CD4-positive, alpha-beta T cell treated with Interleukin-2 at 100 ng/mL for 4 hours (primary cell): Measurements from ENCODE around the gene PTPRN2.
"Not testable (repeated sequence)": the region's sequence is repeated elsewhere in the genome, so short reads cannot be mapped to it uniquely, and the experiment has no call there.

Experiments
- DNase-seq: peaks from one replicate; pipeline ENCODE4 v3.0.0-alpha.2; 2020; ENCODE audit warnings: low spot score

PTPRN2 gene

DNA sequence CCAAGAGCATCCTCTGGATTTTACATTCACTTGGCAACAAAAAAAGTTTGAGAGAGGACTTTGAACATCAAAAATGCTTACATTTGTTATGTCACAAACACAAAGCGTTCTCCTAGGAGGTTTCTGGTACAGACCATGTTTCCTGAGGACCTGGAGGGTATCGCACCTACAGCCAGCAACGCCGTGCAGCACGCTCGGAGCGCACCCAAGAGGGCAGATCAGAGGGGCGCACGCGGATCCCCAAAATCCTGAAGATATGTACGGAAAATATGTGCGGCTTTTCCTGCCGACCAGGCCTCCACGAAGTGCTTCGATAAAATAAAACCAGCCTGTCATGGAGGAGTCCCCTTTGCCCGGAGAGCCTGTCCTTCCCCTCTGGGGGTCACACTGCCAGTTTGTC, 796.0 kb downstream of the PTPRN2 start:
- DNase-seq = no peak

DNA sequence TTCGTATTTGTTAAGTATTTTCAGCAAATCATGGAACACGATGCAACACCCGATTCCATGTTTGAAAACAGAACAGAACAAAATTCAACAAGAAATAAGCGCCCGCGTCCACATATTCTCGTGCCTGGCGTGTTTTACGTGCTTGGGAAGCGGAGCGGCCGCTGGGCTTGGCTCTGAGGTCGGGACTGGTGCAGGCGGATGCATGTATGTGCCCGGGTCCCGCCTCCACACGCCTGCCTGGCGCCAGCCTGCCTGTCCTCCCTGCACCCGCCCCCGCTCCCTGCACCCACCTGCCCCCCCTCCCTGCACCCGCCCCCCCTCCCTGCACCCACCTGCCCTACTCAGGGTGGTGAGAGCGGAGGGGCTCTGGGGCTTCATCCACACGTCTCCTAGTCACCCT, 796.4 kb downstream of the PTPRN2 start:
- DNase-seq = no peak

DNA sequence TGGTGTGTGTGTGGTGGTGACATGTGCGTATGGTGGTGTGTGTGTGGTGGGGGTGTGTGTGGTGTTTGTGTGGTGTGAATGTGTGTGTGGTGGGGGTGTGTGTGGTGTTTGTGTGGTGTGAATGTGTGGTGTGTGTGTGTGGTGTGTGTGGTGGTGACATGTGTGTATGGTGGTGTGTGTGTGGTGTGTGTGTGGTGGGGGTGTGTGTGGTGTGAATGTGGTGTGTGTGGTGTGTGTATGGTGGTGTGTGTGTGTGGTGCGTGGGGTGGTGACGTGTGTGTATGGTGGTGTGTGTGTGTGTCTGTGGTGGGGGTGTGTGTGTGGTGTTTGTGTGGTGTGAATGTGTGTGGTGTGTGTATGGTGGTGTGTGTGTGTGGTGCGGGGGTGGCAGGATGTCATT, 797.7 kb downstream of the PTPRN2 start:
- DNase-seq = no peak

DNA sequence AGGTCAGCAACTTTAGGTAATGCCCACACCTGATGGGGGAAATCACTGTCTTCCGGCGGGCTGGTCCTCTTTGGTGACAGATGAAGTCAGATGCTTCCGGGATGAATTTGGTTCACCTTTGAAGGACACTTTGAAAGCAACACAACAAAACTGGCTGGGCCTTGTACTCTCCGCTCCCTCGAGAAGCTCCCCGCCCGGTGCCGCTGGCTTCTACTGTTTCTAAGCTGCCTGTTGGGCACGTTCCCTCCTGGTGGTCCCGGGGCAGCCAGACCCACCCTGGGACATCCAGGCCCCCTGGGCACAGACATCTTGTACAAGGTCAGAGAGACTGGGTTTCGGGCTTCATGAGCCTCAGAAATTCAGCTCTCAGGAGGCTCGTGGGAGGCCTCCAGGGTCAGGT, 798.5 kb downstream of the PTPRN2 start:
- no peak for DNase-seq

DNA sequence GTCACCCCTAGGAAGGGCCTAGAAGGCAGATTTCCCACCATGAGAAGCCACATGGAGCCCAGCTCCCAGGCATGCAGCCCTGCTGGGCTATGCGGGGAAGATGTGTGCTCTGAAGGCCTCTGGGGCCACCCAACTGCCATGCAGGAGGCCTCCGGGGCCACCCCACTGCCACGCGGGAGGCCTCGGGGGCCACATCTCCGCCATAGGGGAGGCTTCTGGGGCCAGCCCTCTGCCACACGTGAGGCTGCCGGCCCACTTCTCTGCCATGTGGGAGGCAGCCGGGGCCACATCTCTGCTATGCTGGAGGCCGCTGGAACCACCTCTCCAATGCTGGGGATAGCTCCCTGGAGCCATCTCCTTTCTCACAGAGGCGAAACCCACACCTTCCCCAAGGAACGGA, 799.0 kb downstream of the PTPRN2 start:
- DNase-seq = no peak

DNA sequence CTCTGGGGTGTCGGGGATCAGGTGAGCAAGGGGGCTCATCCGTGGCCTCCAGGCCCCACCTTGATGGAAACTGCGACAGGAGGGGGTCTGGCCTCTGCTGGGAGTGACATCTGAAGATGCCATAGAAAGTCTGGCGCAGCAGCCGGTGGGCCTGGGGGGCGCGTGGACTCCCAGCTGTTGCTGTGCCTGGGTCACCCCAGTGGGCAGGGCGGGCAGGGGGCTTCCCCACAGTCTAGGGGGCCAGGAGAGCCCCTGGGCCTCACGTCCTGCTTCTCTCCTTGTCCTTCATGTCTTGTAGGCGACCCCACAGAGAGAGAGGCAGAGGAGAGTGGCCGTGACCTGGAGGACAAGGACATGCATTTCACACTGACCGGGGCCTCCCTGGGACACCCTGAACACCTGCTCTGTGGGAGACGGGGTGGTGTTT, 800.3 kb downstream of the PTPRN2 start:
- no peak for DNase-seq

DNA sequence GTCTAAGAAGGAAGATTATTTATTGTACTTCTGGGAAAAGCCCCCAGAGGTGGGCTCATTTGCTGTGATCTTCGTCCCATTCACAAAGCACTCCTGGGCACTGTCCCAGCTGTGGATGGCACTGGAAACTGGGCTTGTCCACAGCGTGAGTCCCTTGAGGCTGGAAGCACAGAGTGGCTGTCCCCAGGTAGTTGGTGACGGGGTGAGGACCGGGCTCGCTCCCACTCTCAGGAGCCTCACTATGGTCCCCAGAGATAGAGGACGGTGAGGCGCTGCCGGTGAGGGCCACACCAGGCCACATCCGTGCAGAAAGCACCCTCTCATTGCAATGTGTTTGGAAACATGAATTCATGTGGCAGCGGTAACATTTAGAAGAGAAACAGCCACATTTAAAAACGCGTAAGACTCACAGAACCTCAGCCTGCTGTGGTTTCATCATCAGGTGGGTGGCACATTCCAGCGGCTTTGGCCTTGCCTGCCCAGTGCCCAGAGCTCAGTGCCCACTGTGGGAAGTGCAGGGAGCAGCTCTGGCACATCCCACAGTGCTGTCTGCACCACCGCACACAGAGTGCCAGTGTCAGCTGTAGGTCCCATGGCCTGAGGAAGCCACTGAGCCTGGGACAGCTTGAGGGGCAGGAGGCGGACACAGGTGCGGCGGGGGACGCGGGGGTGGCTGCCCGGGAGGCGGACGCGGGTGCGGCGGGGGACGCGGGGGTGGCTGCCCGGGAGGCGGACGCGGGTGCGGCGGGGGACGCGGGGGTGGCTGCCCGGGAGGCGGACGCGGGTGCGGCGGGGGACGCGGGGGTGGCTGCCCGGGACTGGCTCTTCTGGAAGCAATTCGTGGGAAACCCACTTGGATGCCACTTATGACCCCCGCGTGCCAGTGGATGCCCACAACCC, 801.0 kb downstream of the PTPRN2 start:
- no peak for DNase-seq

DNA sequence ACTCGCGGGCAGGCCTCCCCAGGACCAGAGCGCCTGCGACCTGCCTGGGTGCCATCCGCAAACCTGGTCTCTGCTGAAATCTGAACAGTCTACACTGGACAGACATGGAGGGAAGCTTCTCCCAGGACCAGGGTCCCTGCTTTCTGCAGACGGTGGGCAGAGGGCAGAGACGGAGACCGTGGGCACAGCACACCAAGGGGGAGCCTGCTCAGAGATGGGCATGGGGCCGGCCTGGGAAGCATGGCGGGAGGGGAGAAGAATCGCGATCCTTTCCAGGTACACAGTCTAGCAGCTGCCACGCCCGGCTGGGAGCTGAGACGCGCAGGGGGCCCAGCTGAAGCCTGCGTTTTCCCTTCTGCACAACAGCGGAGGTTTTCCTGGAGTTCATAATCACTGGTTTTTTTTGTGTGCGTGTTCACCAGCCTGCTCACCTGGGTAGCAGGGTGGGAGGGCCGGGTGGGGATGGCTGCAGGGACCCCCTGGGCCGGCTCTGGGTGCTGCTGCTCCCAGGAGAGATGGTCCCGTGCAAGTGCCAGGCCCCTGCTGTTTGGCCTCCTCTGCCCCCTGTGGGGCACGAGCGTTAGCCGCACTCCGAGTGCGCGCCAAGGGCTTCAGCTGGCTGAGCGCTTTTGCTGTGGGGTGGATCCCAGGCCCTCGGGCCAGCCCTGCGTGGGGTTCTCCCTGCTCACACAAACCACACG, 802.0 kb downstream of the PTPRN2 start:
- DNase-seq = no peak

DNA sequence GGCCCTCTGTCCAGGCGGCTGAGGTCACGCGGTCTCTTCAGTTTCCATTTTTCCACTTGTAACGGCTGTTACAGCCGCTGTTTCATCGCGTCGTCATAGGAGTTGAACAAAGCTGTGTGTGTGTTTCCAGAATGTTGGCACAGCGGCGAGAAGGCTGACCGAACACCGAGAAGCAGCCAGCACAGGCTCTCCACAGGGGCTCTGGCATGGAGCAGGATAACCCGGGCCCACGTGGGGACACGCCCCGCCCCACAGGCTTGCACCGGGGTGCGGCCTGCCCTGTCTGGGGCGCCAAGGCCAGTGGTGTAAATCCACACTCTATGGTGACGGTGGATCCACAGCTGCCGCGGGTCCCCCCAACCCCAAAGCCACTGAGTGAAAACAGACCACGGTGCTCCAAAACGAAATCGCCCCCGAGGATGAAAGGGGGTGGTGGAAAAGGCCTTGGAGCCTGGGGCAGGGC, 802.6 kb downstream of the PTPRN2 start:
- DNase-seq = no peak

DNA sequence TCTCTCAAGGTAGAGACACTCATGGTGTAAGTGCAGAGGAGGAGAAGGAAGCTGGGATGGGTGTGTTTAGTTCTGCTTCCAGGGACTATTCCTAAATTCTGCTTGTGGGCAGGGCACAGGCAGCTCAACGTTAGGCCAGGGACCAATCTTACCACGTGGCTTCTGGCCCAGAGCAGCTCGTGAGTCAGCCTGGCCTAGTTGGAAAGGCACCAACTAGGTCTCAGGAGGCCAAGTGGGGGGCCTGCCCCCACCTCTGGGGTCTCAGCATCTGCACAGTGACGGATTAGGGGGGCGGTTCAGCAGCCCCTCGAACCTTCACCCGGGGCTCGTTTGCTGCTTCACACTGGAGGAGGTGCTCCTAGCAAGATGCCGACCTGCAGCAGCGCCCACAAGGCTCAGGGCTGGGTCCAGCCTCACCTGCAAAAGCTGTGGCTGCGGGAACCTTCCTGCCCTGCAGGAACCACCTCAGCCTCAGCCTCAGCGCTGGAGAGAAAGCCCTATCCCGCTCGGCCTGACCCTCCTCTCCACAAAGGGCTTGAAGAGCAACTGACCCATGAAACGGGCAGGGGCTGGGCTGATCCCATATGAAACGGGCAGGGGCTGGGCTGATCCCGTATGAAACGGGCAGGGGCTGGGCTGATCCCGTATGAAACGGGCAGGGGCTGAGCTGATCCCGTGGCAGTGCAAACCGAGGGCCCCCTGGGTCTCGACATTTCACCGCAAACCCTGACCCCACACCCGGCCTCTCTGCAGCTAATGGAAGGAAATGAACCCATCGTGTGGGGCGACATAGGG, 803.4 kb downstream of the PTPRN2 start:
- DNase-seq = no peak

DNA sequence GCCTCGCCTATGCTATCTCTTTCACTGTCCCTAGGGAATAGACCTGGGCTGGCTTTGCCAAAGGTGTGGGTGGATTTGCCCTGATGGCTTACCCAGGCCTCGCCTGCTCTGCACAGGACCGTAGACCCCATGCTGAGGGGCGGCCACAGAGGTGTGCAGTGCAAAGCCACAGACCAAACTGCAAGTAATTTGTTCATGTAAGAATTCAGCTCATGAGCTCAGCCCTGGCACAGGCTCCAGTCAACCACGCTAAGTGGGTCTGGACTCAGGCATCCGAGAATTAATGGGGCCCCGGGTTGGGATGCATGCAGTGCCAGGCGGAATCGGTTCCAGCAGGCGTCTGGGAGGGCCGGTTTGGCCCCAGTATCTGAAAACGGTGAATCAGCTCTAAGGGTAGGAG, 805.6 kb downstream of the PTPRN2 start:
- no peak for DNase-seq

DNA sequence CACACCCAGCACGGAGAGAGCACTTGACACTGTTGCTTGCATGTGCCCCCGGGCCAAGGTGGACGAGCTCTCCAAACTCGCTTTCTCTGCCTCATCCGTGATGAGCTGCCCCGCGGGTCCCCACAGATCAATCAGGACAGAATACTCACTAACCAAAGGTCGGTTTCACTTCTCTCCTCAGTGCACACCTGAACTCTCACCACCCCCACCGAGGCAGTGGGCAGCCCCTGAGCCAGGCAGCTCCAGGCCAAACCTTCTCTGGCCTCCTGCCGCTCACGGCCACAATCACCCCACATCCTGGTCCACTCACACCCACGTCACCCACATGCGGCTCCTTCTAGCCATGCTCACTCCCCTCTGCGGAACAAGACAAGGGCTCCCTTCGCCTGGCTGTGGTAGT, 806.9 kb downstream of the PTPRN2 start:
- no peak for DNase-seq

DNA sequence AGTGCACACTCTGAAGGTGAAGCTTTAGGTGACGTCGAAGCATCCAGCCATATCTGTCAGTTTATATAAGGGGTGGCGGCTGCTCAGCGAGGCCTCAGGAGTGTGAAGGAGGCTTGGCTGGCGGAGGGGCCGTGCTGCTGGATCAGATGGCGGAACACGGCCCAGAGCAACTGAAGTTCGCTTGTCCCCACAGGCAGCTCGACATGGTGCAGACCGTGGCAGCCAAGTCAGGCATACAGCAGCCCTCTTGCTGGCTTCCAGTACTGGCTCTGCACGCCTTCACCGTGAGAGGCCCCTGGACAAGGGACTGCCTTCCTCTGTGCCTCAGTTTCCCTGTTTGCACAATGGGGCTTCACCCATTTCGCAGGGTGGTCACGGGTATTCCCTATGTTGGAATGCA, 807.3 kb downstream of the PTPRN2 start:
- DNase-seq = no peak

DNA sequence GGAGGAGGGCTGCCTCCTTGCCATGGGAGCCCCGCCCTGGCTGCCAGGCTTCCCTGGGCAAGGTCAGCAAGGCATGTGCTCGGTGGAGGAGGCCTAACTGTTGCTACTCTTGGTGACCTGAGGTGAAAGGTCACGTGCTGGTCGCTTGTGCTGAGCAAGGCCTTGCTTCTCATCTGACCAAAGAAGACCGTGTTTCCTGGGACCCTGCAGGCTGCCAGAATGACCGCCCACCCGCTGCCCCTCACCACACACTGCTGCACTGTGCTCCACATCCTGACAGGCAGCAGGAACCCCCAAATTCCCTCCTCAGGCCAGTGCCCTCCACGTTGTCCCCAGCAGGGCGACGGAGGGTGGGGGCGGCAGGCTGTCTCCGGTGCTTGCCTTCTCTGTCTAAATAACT, 808.4 kb downstream of the PTPRN2 start:
- DNase-seq = no peak

DNA sequence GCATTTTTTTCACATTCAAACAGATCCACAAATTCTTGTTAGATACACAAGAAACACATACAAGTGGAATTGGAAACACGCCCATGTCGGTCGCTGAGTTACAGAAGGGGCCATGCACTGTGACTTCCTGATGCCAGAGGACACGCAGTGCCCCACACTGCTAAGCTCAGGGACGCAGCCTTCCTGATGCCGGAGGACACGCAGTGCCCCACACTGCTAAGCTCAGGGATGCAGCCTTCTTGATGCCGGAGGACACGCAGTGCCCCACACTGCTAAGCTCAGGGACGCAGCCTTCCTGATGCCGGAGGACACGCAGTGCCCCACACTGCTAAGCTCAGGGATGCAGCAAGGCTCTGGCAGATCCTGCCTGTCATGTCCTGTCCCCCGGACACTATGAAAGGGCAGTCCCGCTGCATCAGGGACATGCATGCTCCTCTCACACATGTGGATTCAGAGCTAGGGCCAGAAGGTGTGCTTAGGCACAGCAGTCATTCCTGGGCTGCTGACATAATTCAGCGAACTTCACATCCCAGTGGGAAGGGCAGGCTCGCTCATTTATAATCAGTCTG, 810.3 kb downstream of the PTPRN2 start:
- not testable (repeated sequence) for DNase-seq

DNA sequence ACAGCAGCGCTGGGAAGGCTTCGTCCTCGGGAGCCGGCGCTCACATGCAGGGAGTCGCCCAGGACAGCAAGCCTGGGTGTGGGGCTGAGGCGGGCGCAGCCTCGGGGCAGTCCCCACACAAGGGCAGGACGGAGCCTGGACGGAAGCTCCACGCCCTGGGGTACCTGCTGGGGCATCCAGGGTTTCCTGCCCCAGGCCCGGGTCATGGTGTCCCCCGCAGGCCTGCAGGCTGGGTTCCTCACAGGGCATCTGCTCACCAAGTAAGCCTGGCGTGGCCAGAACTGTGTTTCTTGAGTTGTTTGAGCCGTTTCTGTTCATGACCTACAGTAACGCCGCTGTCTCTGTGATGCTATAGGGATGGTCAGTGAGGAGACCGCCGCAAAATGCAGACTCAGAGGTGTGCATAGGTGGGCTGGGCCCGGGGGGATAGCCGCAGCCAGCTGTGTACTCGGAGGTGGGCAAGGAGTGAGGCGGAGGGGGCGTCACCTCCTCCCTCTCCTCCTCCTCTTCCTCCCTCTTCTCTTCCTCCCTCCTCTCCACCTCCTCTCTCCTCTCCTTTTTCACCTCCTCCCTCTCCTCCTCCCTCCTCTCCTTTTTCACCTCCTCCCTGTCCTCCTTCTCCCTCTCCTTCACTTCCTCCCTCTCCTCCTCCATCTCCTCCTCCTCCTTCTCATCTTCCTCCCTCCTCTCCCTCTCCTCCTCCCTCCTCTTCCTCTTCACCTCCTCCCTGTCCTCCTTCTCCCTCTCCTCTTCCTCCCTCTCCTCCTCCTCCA, 811.9 kb downstream of the PTPRN2 start:
- DNase-seq = no peak

DNA sequence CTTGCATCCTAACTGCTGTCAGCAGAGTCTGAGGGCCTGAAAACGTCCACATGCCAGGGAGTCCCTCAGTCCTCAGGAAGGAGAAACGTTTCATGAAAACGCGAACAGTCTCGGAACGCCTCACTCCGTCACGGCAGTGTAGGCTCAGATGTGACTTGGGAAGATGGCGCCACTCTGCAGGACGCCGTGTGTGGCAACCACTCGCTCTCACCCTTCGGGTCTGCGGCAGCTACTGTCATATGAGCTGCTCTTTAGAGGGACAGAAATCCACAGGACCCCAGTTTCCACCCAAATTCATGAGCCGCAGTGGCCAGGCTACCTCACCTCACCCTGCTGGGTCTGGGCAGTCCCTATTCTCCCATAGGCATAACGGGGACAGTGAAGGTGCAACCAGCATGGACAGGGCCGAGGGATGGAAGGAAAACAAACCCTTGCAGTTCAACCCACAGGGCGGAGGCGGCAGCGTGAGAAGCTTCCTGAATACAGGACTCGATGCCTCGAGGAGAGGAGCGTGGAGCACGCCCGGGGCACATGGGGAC, 812.5 kb downstream of the PTPRN2 start:
- DNase-seq = no peak

DNA sequence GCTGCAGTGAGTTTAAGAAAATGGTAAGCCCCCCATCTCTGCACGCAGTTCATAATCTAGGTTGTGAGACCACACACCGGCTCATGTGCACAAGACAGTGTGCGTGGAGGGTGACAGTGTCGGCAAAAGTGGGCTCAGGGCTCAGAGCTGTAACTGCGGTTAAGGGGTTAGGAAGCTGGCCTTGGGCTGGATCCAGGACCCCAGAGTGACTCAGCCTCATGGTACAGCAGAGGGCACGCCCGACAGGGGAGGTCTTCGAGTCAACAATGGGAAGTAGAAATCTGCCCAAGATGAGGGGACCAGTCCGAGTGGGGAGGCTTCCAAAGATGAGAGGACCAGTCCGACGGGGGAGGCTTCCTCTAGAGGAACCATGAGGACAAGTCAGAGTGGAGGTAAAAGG, 813.1 kb downstream of the PTPRN2 start:
- no peak for DNase-seq

DNA sequence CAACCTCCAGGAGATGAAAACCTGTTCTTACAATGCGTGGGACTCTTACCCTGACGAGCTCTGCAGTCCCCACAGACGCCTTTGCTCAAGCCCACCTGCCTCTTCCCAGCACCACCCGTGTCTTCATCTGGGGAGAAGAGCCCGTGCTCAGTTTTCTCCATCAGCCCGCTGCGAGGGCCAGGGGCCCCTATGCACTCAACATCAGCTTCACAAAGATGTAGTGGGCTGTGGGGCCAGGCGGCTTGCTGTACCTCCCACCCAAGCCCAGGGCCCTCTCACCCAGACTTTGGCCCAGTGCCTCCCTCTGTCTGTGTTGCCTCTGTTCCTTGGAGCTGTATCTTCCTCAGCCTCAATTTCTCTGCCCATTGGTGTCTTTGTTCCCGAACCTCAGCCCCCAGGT, 814.3 kb downstream of the PTPRN2 start:
- no peak for DNase-seq

DNA sequence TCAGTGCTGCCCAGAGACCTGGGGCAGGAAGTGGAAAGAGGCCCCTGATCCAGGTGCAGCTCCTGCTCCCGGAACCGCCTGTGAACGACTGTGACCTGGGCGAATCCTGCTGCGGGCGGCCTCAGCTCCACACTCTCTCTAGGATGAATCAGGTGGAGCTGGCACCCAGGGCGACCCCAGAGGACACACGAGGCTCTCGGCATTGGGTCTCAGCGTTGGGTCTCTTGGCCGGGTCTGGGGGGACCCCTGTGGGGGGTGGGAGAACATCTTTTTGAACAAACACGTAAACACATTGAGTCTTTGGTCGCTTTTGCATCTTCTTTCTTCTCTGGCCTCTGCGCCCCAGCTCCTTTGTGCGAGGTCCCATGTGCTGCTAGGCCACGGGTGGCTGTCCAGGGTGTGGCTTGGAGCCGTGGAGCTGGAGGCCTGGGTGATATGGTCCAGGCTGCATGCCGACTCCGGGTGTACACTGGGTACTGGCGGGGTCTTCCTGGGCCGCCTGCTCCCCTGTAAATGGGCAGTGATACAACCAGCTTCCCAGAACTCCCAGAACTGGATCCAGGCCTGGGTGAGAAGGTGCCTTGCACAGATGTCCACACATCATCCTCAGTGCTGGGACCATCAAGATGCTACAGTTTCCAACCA, 815.0 kb downstream of the PTPRN2 start:
- DNase-seq = no peak

DNA sequence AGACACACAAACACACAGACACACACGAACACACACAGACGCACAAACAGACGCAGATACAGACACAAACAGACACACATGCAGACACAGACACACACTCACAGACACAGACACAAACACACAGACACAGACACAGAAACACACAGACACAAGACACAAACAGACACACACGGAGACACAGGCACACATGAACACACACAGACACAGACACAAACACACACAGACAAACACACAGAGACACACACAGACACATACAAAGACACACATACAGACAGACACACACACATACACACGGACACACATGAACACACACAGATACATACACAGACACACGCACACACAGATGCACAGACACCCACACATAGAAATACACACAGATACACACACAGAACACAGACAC, 815.9 kb downstream of the PTPRN2 start:
- DNase-seq = no peak
